ES-I3 (cell line): ENCODE measurements around the gene FNBP1.
"Not testable (repeated sequence)": the region's sequence is repeated elsewhere in the genome, so short reads cannot be mapped to it uniquely, and the experiment has no call there.

Experiments used
- H3K36me3 ChIP-seq: 2 replicates; pipeline ENCODE4 v1.6.1; 2013; ENCODE audit warnings: mild to moderate bottlenecking, low read length, control low read depth, moderate library complexity; ENCODE audit not compliant: insufficient read depth
- H3K4me1 ChIP-seq: 2 replicates; pipeline ENCODE4 v1.6.1; 2013; ENCODE audit warnings: mild to moderate bottlenecking, control low read depth, low read length; ENCODE audit not compliant: insufficient read depth
- H3K9ac ChIP-seq: 2 replicates; pipeline ENCODE4 v1.6.1; 2013; ENCODE audit warnings: low read depth, mild to moderate bottlenecking, low read length, moderate library complexity
- H3K9me3 ChIP-seq: 2 replicates; pipeline ENCODE4 v1.6.1; 2013; ENCODE audit warnings: mild to moderate bottlenecking, low read length, moderate library complexity; ENCODE audit not compliant: control insufficient read depth, insufficient read depth

Gene FNBP1

DNA sequence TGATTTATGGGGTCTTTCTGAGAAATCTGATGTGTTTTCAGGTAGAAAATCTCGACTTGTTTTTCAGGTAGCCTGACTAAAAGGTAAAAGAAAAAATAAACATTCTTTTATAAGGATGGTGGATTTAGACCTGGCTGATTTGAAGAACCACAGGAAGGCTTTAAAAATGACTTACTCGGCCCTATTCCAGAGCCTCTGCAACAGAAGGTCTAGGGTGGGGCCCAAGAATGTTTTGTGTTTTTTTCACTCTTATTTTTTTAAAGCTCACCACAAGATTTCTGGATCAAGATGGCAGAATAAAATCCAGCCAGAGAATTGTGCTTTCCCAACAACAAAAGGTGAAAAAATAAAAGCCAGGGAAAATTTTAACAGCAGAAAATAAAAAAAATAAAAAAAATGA lies 59.1 kb downstream of the FNBP1 start:
- Histone ChIP-seq H3K9ac (no peak overlapping the region), H3K36me3 (no peaks in the 10 kb centered on the region), H3K4me1 (0 out of 2 replicates have a peak, but pooled peaks cover under 1% of the 10 kb centered on the region), H3K9me3 (no peaks in the 10 kb centered on the region)

DNA sequence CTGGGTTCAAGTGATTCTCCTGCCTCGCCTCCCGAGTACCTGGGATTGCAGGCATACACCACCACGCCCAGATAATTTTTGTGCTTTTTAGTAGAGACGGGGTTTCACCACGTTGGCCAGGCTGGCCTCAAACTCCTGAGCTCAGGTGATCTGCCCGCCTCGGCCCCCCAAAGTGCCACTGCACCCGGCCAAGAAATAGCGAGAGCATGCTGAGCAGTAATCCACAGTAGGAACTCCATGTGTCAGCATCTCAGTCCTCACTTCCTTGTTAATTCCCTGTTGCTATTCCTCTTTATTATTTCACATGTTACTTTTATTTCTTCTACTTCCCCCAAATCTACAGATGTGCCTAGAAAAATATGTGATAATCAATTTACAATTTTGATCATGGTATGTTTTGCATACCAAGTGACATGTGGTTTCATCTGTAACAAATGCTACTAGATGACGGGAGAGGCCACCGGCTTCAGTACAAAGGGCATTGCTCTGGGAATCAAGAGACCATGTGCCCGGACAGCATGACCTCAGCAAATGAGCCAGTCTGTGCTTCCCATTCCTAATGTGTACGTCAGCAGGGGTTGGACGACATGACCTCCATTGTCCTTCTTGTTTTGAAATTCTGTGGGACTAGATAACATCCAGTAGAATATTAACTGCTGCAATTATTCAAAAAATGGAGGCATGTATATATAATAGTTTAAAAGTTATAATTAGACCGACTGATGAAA lies 61.6 kb downstream of the FNBP1 start:
- H3K9ac ChIP-seq = no peak overlapping the region
- 0 out of 2 replicates have a peak, but pooled peaks cover 3% of the 10 kb centered on the region for H3K36me3 ChIP-seq
- H3K9me3 ChIP-seq = no peaks in the 10 kb centered on the region
- H3K4me1 ChIP-seq = no peaks in the 10 kb centered on the region

DNA sequence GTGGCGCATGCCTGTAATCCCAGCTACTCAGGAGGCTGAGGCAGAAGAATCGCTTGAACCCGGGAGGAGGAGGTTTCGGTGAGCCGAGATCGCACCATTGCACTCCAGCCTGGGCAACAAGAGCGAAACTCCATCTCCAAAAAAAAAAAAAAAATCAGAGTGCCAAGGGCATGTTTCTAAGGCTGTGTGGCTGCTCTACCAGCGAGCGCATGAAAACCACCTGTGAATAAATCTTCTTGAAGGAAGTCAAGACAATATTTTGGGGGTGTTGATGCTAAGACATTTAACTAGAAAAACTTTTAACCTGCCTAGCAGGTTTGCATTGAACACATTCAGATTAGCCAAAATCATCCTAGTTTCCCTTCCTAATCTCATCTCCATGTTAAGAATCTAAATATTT lies 62.8 kb downstream of the FNBP1 start:
- H3K36me3 ChIP-seq, H3K4me1 ChIP-seq, H3K9me3 ChIP-seq, H3K9ac ChIP-seq: not testable (repeated sequence)

DNA sequence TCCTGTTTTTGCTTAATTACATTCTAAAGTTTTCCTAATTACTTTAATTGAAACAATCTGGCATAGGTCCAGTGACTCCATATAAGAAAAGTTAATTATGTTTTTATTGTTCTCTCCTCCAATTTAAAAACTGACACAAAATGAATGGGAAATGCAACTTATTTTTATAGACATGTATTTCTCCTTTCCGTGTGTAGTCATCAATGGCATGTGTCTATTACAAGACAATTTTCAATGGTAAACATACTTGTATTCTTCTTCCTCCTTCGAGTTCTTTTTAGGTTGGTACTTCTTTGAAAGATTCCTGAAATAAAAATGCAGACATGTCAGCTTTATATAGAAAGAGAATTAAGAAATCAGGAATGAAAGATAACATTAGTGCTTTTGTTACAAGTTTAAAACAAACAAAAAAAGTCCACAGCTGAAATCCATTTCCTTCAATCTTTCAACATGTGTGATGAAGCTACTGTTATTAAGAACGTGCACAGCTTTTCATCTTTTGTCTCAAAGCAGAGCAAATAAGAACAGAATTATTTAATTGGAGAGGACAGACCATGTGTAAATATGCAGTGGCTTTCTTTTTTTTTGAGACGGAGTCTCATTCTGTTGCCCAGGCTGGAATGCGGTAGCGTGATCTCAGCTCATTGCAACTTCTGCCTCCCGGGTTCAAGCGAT lies 63.8 kb downstream of the FNBP1 start:
- Histone ChIP-seq H3K9ac (no peak overlapping the region), H3K36me3 (0 out of 2 replicates have a peak, but pooled peaks cover 3% of the 10 kb centered on the region), H3K4me1 (no peaks in the 10 kb centered on the region), H3K9me3 (no peaks in the 10 kb centered on the region)

DNA sequence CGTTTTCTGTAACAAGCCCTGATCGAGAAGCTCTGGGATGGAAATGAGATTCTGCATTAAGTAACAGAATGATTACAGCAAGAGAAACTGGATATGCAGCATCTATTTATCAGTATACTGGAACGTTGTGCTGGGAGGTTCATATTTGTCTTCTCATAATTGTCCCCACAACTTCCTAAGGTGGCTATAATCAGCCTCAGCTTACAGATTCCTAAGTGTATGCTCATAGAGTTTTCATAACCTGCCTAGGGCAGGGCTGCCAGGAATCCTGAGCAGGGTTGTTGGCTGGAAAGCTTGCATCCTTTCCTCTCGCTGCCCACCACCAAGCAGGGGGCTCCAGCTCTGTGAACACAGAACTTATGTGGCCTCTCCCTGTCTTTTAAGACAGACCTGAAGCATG lies 70.2 kb downstream of the FNBP1 start:
- Histone ChIP-seq H3K36me3 (no peaks in the 10 kb centered on the region), H3K4me1 (no peaks in the 10 kb centered on the region), H3K9ac (no peak overlapping the region), H3K9me3 (no peaks in the 10 kb centered on the region)

DNA sequence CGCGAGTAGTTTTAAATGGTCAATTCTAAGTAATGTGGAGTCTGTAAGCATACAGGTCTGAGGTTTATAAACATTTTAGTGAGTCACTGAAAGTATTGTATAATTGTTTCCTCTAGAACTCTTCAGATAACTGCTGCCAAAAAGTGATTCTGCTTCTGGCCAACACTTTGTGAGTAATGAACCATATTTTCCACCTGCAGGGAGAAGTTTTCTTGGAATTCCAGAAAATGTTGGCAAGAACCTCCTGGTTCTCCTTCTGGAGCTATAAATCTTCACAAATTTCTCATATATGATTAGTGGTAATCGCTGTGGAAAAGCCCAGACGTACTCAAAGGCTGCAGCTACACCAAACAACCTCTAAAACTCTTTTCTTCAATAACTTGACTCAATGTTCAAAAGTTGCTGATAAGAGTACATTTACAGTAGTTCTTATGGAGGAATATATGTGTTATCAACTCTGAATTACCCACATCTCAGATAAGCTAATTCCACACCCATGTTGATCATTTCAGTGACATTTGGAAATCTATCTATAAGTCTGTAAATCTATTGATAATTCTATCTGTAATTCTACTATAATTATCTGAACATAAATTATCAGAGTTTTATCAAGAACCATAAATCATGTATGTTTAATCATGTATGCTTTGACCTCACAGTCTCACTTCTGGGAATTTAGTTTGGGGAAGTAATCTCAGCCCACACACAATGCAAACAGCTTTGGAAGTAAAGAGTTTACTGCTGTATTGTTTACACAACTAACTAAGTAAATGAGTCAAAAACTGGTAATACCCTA lies 74.1 kb downstream of the FNBP1 start:
- Histone ChIP-seq H3K9me3 (no peaks in the 10 kb centered on the region), H3K9ac (no peak overlapping the region), H3K4me1 (peaks cover 27% of the 10 kb centered on the region), H3K36me3 (no peaks in the 10 kb centered on the region)

DNA sequence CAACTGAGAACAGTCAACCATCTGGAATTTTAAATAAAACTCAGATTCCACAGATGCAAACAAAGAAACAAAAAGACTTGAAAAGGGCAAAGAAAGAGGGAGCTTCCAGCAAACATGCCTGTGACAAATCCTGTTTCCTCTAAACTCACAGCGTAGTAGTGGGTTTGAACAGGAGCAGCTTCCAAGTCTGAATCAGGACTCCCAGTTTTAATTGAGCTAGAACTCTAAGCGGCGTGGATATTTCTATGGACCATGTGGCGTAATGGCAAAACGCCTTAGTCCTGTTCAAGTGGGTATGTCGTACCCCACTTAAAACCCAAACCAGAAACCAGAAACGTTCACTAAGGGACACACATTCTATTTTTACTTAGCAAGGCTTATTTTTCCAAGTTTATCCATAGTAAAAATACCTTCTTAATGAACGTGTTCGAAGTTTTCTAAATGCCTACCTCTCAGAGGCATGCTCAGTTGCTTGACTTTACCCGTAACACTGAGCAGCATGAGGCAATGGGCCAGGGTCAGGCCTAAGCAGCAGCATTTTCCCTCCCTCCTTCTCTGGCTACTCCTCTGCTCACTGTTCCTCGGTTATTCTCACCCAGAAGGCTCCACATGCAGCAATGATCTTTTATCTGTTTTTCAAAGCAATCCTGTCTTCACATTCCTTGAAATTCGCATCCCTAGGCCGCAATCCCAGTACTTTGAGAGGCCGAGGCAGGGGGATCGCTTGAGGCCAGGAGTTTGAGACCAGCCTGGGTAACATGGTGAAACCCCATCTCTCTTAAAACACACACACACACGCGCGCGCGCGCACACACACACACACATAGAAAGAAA lies 77.9 kb downstream of the FNBP1 start:
- peak overlapping the region; percentile 18; the same call in 1 of the 2 replicates for H3K9ac ChIP-seq
- H3K9me3 ChIP-seq = no peaks in the 10 kb centered on the region

DNA sequence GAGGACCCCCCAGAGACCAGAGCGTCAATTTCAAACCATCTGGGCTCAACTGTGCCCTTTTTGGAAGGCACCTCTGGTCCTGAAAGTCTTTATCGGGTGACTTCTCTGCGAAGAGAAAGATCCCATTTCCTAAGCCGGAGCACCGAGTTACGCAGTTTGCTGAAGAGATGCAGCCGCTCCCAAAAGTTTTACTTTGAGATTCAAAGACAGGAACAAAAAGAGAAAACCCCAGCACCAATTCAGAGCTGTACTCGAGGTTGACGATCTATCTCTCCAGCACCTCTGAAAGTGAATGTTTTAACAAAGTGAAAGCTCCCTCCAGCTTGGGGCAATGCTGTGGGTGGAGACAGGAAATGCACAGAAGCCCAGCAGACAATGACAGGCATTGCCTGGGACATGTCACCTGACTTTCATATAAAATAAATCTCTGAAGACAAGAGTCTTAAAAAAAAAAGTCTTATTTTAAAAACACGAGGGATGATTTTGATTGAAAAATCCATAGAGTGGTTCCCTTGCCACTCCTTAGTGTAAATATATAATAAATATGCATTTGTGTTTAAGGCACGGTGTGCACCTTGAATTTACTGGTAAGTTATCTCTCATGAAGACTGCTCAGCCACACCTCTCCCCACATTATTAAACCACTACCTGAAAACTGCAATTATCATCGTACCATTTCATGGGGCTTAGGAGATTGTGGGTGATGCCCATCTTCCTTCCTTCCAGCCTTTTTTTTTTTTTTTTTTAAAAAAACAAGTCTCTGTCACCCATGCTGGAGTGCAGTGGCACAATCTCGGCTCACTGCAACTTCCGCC lies 79.9 kb downstream of the FNBP1 start:
- no peaks in the 10 kb centered on the region for H3K36me3 ChIP-seq
- H3K9ac ChIP-seq = peak overlapping the region; percentile 62
- H3K4me1 ChIP-seq = peaks cover 40% of the 10 kb centered on the region
- no peaks in the 10 kb centered on the region for H3K9me3 ChIP-seq

More for the DNA sequence above, 77.9 kb downstream of the FNBP1 start:
- H3K4me1 ChIP-seq = peaks cover 40% of the 10 kb centered on the region
- no peaks in the 10 kb centered on the region for H3K36me3 ChIP-seq

DNA sequence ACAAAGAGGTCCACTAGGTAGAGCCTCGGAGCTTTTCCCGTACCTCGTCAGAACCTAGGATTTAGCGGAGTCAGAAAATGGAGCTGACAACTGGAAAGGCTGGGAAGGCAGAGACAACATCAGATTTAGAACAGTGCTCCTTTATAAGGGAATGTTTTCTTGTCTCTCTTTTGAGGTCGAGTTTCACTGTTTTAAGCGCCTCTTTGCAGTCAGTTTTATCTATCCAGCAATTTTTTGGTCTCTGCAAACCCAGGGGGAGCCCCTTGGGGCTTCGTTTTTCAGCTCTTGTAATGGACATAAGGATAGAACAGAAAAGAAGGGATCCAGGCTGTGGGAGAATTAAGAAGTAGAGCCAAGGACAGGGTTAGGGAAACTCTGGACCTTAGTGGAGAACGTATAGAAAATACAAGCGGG lies 80.5 kb downstream of the FNBP1 start:
- Histone ChIP-seq H3K9me3 (no peaks in the 10 kb centered on the region), H3K4me1 (peaks cover 40% of the 10 kb centered on the region), H3K9ac (peak overlapping the region; percentile 62), H3K36me3 (no peaks in the 10 kb centered on the region)

DNA sequence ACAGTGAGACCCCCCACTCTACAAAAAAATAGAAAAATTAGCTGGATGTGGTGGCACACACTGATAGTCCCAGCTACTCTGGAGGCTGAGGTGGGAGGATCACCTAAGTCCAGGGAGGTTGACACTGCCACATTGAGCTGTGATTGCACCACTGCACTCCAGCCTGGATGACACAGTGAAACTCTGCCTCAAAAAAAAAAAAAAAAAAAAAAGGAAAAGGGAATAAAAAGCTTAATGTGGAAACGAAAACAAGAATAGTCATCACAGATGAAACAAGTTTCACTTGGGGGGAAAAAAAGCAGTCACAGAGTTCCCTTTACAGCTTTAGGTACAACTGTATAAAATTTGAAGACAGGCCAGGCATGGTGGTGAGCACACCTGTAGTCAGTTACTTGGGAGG lies 84.2 kb downstream of the FNBP1 start:
- H3K9ac ChIP-seq = no peak overlapping the region
- H3K9me3 ChIP-seq = no peaks in the 10 kb centered on the region
- H3K4me1 ChIP-seq = peaks cover 18% of the 10 kb centered on the region
- peaks cover 2% of the 10 kb centered on the region; the same call in 1 of the 2 replicates for H3K36me3 ChIP-seq

DNA sequence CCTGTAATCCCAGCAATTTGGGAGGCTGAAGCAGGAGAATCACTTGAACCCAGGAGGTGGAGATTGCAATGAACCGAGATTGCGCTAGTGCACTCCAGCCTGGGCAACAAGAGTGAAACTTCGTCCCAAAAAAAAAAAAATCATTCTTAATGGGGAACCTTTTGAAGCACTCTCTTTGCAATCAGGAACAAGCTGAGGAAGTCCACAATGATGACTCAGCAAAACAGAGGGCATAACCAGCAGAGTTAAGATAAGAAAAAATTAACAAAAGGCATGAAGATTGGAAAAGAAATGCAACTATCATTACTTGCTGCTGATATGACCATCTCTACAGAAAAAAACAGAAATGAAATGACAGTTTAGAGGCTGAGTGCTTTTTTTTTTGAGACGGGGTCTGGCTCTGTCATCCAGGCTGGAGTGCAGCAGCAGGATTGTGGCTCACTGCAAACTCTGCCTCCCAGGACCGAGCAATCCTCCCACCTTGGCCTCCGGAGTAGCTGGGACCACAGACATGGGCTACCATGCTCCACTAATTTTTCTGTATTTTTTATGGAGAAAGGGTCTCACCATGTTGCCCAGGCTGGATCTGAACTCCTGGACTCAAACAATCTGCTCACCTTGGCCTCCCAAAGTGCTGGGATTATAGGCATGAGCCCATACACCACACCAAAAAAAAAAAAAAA lies 88.0 kb downstream of the FNBP1 start:
- Histone ChIP-seq H3K9me3 (no peaks in the 10 kb centered on the region), H3K9ac (no peak overlapping the region), H3K4me1 (peaks cover 6% of the 10 kb centered on the region; the same call in 1 of the 2 replicates), H3K36me3 (peaks cover 2% of the 10 kb centered on the region; the same call in 1 of the 2 replicates)

DNA sequence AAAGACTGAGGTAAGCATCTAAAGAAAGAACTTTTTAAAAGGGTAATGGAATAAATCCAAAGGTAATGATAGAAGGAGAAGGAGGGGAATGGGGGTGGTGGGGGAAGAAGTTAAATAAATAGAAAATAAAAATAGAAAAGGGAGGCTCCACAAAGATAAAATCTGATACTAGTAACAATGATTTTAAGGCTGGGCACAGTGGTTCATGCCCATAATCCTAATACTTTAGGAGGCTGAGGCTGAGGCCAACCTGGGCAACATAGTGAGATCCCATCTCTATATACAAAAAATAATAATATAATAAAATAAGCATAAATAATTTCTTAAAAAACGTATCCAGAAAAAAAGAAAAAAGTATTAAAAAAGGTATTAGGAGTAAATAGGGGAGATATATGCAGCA lies 89.3 kb downstream of the FNBP1 start:
- H3K9me3 ChIP-seq = no peaks in the 10 kb centered on the region
- H3K36me3 ChIP-seq = peaks cover 2% of the 10 kb centered on the region; the same call in 1 of the 2 replicates
- H3K9ac ChIP-seq = no peak overlapping the region
- H3K4me1 ChIP-seq = peaks cover 6% of the 10 kb centered on the region; the same call in 1 of the 2 replicates

DNA sequence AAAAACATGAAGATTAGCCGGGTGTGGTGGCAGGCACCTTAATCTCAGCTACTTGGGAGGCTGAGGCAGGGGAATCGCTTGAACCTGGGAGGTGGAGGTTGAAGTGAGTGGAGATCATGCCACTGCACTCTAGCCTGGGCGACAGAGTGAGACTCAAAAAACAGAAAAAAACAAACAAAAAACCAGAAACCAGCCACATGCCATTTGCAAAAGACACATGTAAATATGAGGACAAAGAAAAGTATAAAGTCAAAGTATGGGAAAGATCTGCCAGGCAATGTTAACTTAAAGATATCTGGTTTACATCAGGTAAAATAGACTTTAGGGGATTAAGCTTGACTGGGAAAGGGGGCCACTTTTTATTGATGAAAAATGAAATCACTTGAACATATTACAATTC lies 90.7 kb downstream of the FNBP1 start:
- Histone ChIP-seq H3K4me1 (peaks cover 6% of the 10 kb centered on the region; the same call in 1 of the 2 replicates), H3K9me3 (no peaks in the 10 kb centered on the region), H3K9ac (no peak overlapping the region), H3K36me3 (peaks cover 2% of the 10 kb centered on the region; the same call in 1 of the 2 replicates)
